AG04449 (cell line): ENCODE data around the gene DMD.
"Not testable (repeated sequence)": the region's sequence is repeated elsewhere in the genome, so short reads cannot be mapped to it uniquely, and the experiment has no call there.

Experiments
- CTCF ChIA-PET: fragments of 350-600 bp; formaldehyde crosslinking; extraction: SDS; loops from one replicate; lab custom pipeline; 2021; ENCODE audit warnings: antibody characterized with exemption; lab: Yijun Ruan, JAX
- POLR2A ChIA-PET: fragments of 400-600, 350-600 bp; formaldehyde crosslinking; extraction: SDS; loops from one replicate; lab custom pipeline; 2020; ENCODE audit warnings: antibody characterized with exemption, inconsistent platforms; lab: Yijun Ruan, JAX
- DNase-seq: peaks from one replicate; pipeline ENCODE4 v3.0.0-alpha.2; 2010; ENCODE audit warnings: low read depth, low spot score
- H3K4me3 ChIP-seq: 2 replicates; pipeline ENCODE4 v1.5.1; 2011; ENCODE audit warnings: low read depth, mild to moderate bottlenecking, control low read depth, low read length
- CTCF ChIP-seq: IDR thresholded peaks from one replicate; pipeline ENCODE4 v1.5.1; 2011; ENCODE audit warnings: mild to moderate bottlenecking, moderate library complexity, low read length, control low read depth, inconsistent platforms; ENCODE audit not compliant: insufficient read depth; ENCODE audit errors: missing control alignments

The DMD gene

GRCh38 chrX:32774966-32775365 lies 436.4 kb downstream of the DMD start:
- ChIA-PET CTCF (no interaction called here), POLR2A (no interaction called here)
- no peak for TF ChIP-seq CTCF
- DNase-seq = no peak
- H3K4me3 ChIP-seq = no peak overlapping the region

- no peak overlapping the region for H3K4me3 ChIP-seq
- POLR2A ChIA-PET = no interaction called here
- TF ChIP-seq CTCF = no peak
- CTCF ChIA-PET = no interaction called here
- DNase-seq = no peak
These were observed 462.3 kb downstream of the DMD start for GRCh38 chrX:32749070-32749469.

- no peak for DNase-seq
- H3K4me3 ChIP-seq = no peak overlapping the region
- ChIA-PET CTCF (no interaction called here), POLR2A (no interaction called here)
- TF ChIP-seq CTCF = no peak
These were observed 466.0 kb downstream of the DMD start for GRCh38 chrX:32745323-32745722.

- CTCF ChIA-PET = no interaction called here
- POLR2A ChIA-PET = no interaction called here
- DNase-seq = no peak
- no peak overlapping the region for H3K4me3 ChIP-seq
- no peak for TF ChIP-seq CTCF
These were observed 466.4 kb downstream of the DMD start for GRCh38 chrX:32744921-32745320.

- POLR2A ChIA-PET = no interaction called here
- CTCF ChIA-PET = no interaction called here
These were observed 469.4 kb downstream of the DMD start for GRCh38 chrX:32741910-32742309.

GRCh38 chrX:32708542-32708941 lies 502.8 kb downstream of the DMD start:
- no peak for TF ChIP-seq CTCF
- DNase-seq = no peak
- POLR2A ChIA-PET = no interaction called here
- H3K4me3 ChIP-seq = no peak overlapping the region
- CTCF ChIA-PET = no interaction called here

More at GRCh38 chrX:32741910-32742309, 469.4 kb downstream of the DMD start:
- no peak for TF ChIP-seq CTCF
- no peak overlapping the region for H3K4me3 ChIP-seq
- DNase-seq = no peak

GRCh38 chrX:32705385-32705784 lies 506.0 kb downstream of the DMD start:
- CTCF ChIA-PET, POLR2A ChIA-PET, H3K4me3 ChIP-seq, DNase-seq: not testable (repeated sequence)
